HTR-8/SVneo (cell line): Measurements from ENCODE around the gene TMEM131L.
A peak's percentile ranks its signal among the peaks of the same experiment; 100 is the strongest.
"Not testable (repeated sequence)": the region's sequence is repeated elsewhere in the genome, so short reads cannot be mapped to it uniquely, and the experiment has no call there.

Source experiments
- DNase-seq: peaks from one replicate; pipeline ENCODE4 v3.0.0; 2011; ENCODE audit warnings: low spot score, mixed read lengths; ENCODE audit not compliant: insufficient read length
- FAIRE-seq: peaks from 2 replicates; lab custom pipeline; 2011; peaks lifted over from hg19 to GRCh38; lab: Jason Lieb, UNC

The TMEM131L gene

GRCh38 chr4:153534792-153535629 lies 68.9 kb downstream of the TMEM131L start:
- FAIRE-seq (no peak), DNase-seq (no peak)

GRCh38 chr4:153535772-153536513 lies 69.8 kb downstream of the TMEM131L start:
- FAIRE-seq (no peak), DNase-seq (no peak)

DNA sequence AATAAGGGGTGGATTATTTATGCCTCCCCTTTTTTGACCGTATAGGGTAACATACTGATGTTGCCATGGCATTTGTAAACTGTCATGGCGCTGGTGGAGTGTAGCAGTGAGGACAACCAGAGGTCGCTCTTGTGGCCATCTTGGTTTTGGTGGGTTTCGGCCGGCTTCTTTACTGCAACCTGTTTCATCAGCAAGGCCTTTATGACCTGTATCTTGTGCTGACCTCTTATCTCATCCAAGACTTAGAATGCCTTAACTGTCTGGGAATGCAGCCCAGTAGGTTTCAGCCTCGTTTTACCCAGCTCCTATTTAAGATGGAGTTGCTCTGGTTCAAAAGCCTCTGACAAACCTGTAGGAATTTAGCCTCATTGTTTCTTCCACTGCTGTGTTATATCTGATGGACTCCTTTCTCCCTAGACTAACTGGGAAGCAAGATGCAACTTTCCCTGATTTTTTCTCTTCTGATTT lies 71.4 kb downstream of the TMEM131L start:
- no peak for FAIRE-seq
- no peak for DNase-seq

GRCh38 chr4:153538487-153539357 lies 72.6 kb downstream of the TMEM131L start:
- FAIRE-seq, result no peak

GRCh38 chr4:153539422-153539821 lies 73.3 kb downstream of the TMEM131L start:
- FAIRE-seq (no peak), DNase-seq (no peak)

More at GRCh38 chr4:153538487-153539357, 72.6 kb downstream of the TMEM131L start:
- DNase-seq, result no peak

GRCh38 chr4:153541456-153542096 lies 75.4 kb downstream of the TMEM131L start:
- DNase-seq, result peak; percentile 37
- no peak for FAIRE-seq

- FAIRE-seq (no peak), DNase-seq (no peak)
Measured at GRCh38 chr4:153542131-153542530, 76.0 kb downstream of the TMEM131L start.

DNA sequence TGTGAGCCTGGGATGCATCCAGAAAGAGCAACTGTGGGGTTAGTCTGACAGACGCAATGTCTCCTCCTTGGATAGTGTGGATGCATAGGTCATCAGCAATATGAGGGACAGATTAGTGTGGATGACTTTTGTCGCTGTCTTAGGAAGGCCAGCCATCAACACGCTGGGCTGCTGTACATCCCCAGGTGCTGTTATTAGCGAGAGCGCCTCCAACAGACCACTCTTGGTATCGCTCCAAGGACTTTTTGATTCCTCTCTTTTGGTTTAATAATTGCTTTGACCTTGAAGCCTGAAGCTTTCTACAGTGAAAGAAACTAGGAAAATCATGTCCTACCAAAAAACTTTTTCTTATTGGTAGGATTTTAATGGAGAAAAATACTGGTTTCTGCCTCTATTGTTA lies 76.7 kb downstream of the TMEM131L start:
- DNase-seq (no peak), FAIRE-seq (no peak)

GRCh38 chr4:153543351-153543750 lies 77.2 kb downstream of the TMEM131L start:
- DNase-seq (no peak), FAIRE-seq (no peak)

DNA sequence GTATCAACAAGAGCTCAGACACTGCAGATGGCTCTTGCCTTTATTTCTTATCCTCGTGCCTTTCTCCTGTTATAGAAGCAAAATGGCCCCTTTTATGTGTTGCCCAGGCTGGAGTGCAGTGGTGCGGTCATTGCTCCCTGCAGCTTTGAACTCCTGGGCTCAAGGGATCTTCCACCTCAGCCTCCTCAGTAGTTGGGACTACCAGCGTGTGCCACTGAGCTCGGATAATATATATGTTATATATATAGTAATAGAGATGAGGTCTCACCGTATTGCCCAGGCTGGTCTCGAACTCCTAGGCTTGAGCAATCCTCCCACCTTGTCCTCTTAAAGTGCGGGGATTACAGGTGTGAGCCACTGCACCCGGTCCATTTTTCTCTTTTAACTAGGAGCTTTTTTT lies 79.7 kb downstream of the TMEM131L start:
- DNase-seq (no peak), FAIRE-seq (no peak)

DNA sequence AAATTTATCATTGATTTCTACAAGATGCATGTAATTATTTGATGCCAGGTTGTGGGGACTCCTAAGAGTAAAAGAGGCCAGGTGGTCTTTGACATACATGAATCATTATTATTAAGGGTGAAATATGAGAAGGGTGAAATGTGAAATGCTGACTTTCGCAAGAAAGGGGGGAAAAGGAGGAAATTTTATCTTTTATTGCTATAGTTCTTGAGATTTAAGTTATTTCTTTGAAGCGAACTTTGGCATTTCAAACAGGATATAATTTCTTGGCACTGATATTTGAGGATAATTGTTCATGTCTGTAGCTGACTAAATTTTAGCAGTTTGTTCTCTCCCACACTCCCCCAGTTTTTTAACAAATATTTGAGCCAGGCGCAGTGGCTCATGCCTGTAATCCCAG lies 80.1 kb downstream of the TMEM131L start:
- no peak for DNase-seq
- no peak for FAIRE-seq

DNA sequence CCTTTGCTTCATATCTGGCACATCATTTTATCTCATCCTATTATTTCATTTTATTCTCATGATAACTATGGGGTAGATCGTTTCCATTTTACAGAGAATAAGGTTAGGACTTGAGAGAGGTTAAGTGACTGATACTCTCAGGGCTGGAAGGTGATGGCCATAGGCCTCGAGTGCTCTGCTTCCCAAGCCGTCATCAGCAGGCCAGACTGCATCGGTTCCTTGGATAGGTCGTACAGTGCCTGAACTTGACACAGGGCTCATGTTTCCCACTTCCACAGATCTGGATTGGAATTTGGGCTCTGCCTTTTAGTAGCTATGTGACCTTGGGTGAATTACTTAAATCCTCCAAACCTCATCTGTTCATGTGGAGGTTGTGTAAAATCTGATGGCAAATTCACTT lies 81.4 kb downstream of the TMEM131L start:
- DNase-seq (no peak), FAIRE-seq (no peak)

- not testable (repeated sequence) for FAIRE-seq, DNase-seq
Measured at GRCh38 chr4:153548907-153549306, 82.7 kb downstream of the TMEM131L start.

DNA sequence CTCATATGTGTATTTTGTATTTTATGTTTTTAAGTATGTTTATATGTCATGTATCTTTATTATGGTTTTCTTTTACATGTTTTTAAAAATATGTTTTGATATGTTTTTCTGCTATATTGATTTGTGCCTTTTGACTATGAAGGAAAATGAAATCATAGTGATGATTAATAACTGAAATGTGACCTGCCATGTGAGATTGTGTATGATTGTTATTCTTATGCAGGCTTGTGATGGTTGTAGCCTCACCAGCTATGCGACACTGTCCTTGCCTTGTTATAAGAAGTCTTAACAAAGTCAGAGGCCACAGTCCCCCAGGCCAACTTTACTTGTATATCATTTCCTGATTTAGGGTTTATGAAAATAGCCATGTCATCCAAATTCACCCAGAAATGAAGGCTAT lies 83.2 kb downstream of the TMEM131L start:
- DNase-seq (no peak), FAIRE-seq (no peak)

DNA sequence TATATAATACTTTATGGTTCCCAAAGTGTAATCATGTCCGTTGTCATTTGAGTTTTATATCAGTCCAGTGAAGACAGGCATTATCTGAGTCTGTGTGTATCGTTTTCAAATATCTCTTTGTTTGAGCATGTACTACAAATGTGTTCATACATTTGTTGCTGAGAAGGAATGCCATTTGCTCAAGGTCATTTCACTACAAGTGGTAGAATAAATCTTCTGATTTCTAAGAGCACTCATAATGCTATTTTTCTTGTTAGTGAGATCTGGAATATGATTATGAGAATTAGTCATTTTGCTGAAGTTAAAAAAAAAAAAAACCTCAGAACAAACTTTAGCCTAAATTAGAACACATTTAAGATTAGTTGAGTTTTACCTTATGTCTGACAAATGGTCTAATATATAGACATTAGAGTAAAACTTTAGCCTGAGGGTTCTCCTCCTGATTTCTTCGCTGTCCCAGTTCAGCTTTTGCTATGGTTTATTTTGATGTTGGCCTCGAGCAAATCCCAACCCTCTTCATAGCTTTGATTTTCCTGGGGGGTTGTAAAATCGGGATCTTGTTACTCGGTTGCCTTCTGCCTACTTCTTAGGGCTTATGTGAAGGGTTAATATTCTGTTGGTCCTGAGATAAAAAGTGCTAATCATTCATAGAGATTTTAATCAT lies 87.1 kb downstream of the TMEM131L start:
- FAIRE-seq, result no peak
- no peak for DNase-seq

DNA sequence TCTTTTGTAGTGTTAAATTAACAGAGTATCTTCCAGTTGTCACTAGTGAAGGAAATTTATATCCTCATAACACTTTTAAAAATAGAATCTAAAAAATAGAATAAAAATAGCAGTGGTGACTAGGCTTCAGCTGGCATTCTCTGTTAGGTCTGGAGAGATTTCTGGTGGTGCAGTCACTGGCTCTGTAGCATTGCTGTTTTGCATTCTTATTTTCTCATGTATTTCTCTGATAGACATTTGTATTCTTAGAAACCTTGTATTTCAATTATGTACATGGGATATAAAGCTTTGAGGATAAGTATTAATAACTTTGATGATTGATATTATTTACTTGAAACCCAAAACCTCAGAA lies 87.6 kb downstream of the TMEM131L start:
- no peak for FAIRE-seq
- no peak for DNase-seq

DNA sequence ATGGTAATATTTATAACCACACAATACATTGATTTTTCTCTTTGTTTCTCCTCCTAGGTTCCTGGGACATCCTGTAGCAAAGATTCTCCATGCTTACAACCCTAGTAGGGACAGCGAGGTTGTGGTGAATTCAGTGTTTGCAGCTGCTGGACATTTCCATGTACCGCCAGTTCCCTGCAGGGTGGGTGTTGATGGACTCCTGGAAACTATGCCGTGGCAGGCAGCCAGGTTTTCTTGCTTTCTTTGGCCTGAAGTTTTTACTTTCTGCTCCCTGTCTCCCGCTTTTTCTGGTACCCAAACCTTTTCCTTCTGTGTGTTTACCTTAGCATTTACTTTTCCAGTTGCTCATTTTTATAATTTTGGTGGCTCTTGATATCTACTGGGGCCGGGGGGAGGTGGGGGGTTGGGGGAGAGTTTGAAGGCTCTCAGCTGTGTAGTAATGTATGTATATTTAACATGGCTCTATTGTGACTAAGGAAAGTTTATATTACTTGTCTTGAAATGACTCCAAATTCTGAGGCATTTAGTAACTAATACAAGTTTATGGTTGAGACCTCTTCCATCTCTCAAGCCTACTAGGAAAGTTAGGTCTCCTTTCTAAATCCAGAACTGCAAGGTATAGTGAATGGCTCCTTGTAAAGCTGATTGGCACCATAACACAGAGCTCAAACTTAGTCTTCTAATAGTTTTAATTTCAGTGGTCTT lies 89.7 kb downstream of the TMEM131L start:
- DNase-seq (peak; percentile 15), FAIRE-seq (no peak)

DNA sequence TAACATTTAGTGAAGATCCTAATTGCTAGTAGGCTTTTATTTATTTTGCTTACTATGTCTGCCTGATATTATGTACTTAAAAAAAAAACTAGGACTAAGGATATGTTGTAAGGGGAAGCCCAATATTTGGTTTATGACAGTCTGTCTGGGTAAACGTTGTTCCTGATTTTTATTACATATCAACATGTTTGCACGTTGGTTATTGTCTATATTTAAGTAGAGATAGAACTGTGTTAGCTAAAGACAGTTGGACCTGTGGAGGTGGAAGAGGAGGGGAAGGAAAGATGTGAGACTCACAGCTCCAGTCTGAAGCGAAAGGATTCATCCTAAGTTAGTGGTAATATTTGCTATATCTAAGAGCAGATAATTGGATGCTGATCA lies 90.3 kb downstream of the TMEM131L start:
- DNase-seq (no peak), FAIRE-seq (no peak)

DNA sequence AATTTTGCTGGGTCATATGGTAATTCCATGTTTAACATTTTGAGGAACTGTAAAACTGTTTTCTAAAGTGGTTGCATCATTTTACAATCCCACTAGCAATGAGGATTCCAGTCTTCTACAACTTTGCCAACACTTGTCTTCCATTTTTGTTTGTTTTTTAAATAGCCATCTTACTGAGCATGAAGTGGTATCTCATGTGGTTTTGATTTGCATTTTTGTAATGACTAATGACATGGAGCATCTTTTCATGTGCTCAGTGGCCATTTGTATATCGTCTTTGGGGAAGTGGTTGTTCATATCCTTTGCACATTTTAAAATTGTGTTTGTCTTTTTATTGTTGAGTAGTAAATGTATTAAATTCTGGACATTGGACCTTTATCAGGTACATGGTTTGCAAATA lies 94.7 kb downstream of the TMEM131L start:
- FAIRE-seq (no peak), DNase-seq (no peak)
